UCSD-AML1 (cell line): ENCODE data around the gene LIN7B.

Experiments used
- DNase-seq: peaks from one replicate; lab custom pipeline; 2025; ENCODE audit not compliant: unreplicated experiment; lab: John Stamatoyannopoulos, UW

LIN7B gene

DNA sequence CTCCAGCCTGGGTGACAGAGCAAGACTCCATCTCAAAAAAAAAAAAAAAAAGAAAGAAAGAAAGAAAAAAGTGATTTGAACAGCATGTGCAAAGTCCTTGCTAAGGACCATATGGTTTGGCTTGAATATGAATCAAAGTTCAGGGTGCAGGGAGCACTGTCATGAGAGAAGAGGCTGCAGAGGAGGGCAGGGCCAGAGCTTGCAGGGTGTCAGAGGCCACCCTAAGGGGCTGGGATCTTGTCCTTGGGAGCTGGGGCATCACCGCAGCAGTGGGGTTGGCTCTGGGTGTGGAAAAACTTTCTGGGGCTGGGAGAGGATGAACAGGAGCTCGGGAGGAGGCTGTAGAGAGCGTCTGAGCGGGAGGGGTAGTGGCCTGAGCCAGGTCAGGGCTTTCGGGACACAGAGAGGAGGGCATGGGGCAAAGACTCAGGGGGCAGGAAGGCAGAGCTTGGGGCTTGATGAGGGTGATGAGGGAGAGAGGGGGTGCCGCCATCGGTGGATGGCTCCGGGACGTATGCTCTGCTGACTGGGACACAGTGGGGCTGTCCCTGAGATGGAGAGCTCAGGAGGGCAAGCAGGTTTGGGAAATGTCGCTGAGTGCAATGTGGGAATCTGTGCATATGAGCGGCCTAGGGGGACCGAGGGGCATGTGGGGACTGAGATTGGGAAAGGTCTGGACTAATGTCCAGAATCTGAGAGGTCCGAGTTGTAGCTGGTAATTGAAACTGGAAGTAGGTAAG, 46.5 kb downstream of the LIN7B start:
- no peak for DNase-seq

DNA sequence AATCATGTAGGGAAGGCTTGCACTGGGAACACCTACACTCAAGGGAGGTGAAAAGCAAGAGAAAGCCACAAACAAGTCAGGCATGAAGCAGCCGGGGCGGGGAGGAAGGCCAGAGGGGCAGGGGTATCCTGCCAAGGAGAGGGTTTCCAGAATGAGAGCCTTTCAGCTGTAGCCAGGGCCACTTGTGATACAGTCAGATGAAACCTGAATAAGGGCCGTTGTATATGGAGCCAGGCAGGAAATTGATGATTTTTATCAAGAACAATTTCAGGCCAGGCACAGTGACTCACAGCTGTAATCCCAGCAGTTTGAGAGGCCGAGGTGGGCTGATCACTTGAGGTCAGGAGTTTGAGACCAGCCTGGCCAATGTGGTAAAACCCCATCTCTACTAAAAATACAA, 47.8 kb downstream of the LIN7B start:
- DNase-seq: no peak

DNA sequence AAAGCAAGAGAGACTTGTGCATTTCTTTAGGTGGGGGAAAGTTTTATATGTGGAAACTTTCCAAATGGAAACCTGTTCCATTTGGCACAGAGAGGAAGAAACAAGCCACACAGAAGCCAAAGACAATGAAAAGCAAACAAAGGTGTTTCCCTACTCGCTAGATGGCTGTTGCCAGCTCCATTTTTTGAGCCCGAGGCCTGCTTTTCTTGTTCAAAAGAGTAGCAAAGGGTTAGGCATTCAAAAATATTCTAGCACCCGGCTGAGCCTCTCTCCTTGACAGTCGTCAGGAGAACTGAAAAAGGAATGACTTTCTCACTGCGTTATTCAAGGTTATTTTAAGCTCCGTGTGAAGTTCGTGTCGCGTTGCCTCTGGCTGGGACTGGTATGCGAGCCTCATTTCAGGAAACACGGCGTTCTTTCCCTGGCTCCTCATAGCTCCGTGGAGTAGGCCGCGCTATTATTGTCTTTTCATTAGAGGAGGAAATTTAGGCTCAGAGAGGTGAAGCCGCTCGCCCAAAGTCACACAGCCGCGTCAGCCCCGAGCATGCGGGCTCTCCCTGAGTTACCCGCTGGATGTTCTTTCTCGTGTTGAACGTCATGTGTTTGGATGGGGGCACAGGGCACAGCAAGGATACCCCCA, 51.1 kb downstream of the LIN7B start:
- no peak for DNase-seq

DNA sequence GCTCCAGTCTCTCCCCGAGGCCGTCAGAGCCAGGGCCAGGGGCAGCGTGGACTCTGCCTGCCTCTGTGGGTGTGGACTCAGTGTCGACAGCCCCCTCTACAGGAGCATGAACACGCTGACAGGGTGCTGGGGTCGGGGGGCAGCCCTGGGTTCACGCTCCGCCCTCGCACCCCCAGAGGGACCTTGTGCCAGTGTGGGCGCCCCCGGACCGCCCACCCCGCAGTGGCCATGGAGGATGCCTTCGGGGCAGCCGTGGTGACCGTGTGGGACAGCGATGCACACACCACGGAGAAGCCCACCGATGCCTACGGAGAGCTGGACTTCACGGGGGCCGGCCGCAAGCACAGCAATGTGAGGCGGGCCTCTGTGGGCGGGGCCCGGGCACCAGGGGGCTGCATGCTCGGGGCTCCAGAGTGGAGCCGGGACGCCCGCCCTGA, 51.7 kb downstream of the LIN7B start:
- no peak for DNase-seq

DNA sequence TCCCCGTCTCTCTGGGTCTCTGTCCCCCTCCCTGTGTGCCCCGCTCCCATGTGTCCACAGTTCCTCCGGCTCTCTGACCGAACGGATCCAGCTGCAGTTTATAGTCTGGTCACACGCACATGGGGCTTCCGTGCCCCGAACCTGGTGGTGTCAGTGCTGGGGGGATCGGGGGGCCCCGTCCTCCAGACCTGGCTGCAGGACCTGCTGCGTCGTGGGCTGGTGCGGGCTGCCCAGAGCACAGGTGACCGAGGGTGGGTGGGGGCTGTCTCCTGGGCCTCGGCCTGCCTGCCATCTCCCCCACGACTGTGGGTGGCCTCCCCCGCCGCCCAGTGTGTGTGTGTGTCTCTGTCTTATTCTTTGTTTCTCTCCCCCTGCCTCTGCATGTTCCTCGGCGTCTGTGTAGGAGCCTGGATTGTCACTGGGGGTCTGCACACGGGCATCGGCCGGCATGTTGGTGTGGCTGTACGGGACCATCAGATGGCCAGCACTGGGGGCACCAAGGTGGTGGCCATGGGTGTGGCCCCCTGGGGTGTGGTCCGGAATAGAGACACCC, 53.8 kb downstream of the LIN7B start:
- DNase-seq: no peak
